Activated CD4-positive, alpha-beta T cell treated with anti-CD3 and anti-CD28 coated beads, Interleukin-2, amount 10 ng/mL, durations not matched to agents 24 days and 14 days (primary cell): ENCODE measurements around the gene SNTB2. TPM values are rescaled to one million over a fixed set of nuclear protein-coding genes. Genes with fewer than 3 reads are reported as not detected.
"Not testable (repeated sequence)": the region's sequence is repeated elsewhere in the genome, so short reads cannot be mapped to it uniquely, and the experiment has no call there.

Source experiments
- DNase-seq: peaks from one replicate; pipeline ENCODE4 v3.0.0; 2022
- H3K27ac Mint-ChIP-seq: one replicate; pipeline ENCODE4 v1.8.0; 2022; ENCODE audit warnings: mild to moderate bottlenecking, mixed read lengths
- H3K27me3 Mint-ChIP-seq: one replicate; pipeline ENCODE4 v1.8.0; 2022; ENCODE audit warnings: mixed read lengths
- H3K36me3 Mint-ChIP-seq: one replicate; pipeline ENCODE4 v1.8.0; 2022; ENCODE audit warnings: low read depth, mild to moderate bottlenecking, mixed read lengths
- H3K4me1 Mint-ChIP-seq: one replicate; pipeline ENCODE4 v1.8.0; 2021; ENCODE audit warnings: mixed read lengths
- H3K4me3 Mint-ChIP-seq: one replicate; pipeline ENCODE4 v1.8.0; 2022; ENCODE audit warnings: mild to moderate bottlenecking, moderate library complexity, mixed read lengths
- H3K9me3 Mint-ChIP-seq: one replicate; pipeline ENCODE4 v1.8.0; 2021; ENCODE audit warnings: mixed read lengths
- intact Hi-C: fragments of 100-400 bp; cut with micrococcal nuclease; formaldehyde crosslinking; loops from one replicate; pipeline ENCODE4 v1.15.1; 2023
- total RNA-seq: library from RNA; stranded (reverse); gene quantifications from 2 replicates; pipeline ENCODE4 v1.2.3, GENCODE V29; 2022

The SNTB2 gene
- total RNA-seq, 1 donor from 2014 or later, result 23.3 TPM

- Mint-ChIP-seq H3K4me1 (peaks cover 3% of the 10 kb centered on the region), H3K4me3 (no peak overlapping the region), H3K27me3 (no peaks in the 10 kb centered on the region), H3K36me3 (peaks cover 18% of the 10 kb centered on the region), H3K27ac (no peak overlapping the region), H3K9me3 (no peaks in the 10 kb centered on the region)
- intact Hi-C loops, result no loop called here
- DNase-seq, result no peak
These were observed 79.5 kb downstream of the SNTB2 start for GRCh38 chr16:69266334-69267063.

DNA sequence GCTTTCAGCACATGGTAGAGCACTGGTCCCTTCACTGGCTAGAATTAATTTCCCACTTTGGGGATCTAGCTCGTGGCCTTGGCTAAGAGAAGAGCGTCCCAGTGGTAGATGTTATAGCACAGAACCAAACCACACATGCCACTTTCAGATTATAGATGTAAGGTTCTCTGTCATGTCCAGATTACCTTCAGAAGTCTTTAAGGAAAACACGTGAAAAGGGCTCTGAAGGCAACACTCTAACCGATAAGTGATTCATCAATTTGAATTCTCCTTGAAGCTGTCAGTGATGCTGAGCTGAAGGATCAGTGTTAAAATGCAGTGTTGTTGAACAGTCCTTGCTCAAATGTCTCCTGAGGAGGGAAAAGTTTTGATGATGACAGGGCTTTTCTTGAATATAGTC is 80.7 kb downstream of the SNTB2 start:
- H3K27me3 Mint-ChIP-seq, result no peaks in the 10 kb centered on the region
- peaks cover 21% of the 10 kb centered on the region for H3K36me3 Mint-ChIP-seq
- H3K27ac Mint-ChIP-seq, result no peak overlapping the region
- H3K4me3 Mint-ChIP-seq, result no peak overlapping the region
- no peaks in the 10 kb centered on the region for H3K9me3 Mint-ChIP-seq
- H3K4me1 Mint-ChIP-seq, result peaks cover 3% of the 10 kb centered on the region
- DNase-seq, result no peak
- intact Hi-C loops, result no loop called here

GRCh38 chr16:69270395-69270794 is 83.4 kb downstream of the SNTB2 start:
- Mint-ChIP-seq H3K9me3 (no peaks in the 10 kb centered on the region), H3K4me3 (no peak overlapping the region), H3K27me3 (no peaks in the 10 kb centered on the region), H3K27ac (no peak overlapping the region), H3K36me3 (peaks cover 22% of the 10 kb centered on the region), H3K4me1 (peaks cover 5% of the 10 kb centered on the region)
- no peak for DNase-seq
- intact Hi-C loops, result no loop called here

DNA sequence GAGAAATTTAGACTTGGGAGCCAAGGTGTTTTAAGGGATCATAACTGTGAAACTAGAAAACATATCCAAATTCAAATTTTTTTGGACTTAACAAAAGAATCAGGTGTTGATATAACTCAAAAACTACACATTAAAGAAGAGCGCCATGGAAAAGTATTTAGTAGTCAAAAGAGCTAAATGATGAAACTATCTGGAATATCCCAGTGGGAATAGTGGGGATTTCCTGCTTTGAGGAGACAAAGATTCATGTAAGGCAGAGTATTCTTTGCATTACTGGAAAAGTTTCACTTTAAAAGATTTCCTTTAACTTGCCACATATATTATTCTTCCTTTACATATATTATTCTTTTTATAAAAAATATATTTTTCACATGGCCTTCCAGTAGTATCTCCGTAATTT is 83.9 kb downstream of the SNTB2 start:
- DNase-seq, result no peak

DNA sequence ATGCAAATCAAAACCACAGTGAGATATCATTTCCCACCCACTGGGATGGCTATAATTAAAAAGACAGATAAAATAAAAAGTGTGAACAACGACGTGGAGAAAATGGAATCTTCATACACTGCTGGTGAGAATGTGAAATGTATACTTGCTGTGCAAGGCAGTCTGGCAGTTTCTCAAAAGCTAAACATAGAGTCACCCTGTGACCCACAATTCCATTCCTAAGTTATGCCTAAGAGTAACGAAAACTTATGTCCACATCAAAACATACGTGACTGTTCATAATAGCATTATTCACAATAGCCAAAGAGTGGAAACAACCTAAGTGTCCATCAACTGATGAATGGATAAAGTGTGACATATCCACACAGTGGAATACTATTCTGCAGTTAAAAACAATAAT is 86.0 kb downstream of the SNTB2 start:
- Mint-ChIP-seq H3K27me3 (no peaks in the 10 kb centered on the region), H3K9me3 (no peaks in the 10 kb centered on the region), H3K27ac (no peak overlapping the region), H3K4me3 (no peak overlapping the region), H3K4me1 (peaks cover 6% of the 10 kb centered on the region), H3K36me3 (peaks cover 21% of the 10 kb centered on the region)
- intact Hi-C loops, result no loop called here
- no peak for DNase-seq

More for the DNA sequence above, 83.9 kb downstream of the SNTB2 start:
- peaks cover 23% of the 10 kb centered on the region for H3K36me3 Mint-ChIP-seq
- H3K27me3 Mint-ChIP-seq, result no peaks in the 10 kb centered on the region
- no peaks in the 10 kb centered on the region for H3K9me3 Mint-ChIP-seq
- H3K27ac Mint-ChIP-seq, result no peak overlapping the region
- H3K4me1 Mint-ChIP-seq, result peaks cover 6% of the 10 kb centered on the region
- no peak overlapping the region for H3K4me3 Mint-ChIP-seq
- intact Hi-C loops, result no loop called here

- intact Hi-C loops, result no loop called here
- Mint-ChIP-seq H3K27ac (peak overlapping the region; percentile 72), H3K36me3 (peaks cover 23% of the 10 kb centered on the region), H3K4me3 (no peak overlapping the region), H3K9me3 (no peaks in the 10 kb centered on the region), H3K27me3 (no peaks in the 10 kb centered on the region), H3K4me1 (peaks cover 6% of the 10 kb centered on the region)
- no peak for DNase-seq
These were observed 87.8 kb downstream of the SNTB2 start for GRCh38 chr16:69274699-69275235.

DNA sequence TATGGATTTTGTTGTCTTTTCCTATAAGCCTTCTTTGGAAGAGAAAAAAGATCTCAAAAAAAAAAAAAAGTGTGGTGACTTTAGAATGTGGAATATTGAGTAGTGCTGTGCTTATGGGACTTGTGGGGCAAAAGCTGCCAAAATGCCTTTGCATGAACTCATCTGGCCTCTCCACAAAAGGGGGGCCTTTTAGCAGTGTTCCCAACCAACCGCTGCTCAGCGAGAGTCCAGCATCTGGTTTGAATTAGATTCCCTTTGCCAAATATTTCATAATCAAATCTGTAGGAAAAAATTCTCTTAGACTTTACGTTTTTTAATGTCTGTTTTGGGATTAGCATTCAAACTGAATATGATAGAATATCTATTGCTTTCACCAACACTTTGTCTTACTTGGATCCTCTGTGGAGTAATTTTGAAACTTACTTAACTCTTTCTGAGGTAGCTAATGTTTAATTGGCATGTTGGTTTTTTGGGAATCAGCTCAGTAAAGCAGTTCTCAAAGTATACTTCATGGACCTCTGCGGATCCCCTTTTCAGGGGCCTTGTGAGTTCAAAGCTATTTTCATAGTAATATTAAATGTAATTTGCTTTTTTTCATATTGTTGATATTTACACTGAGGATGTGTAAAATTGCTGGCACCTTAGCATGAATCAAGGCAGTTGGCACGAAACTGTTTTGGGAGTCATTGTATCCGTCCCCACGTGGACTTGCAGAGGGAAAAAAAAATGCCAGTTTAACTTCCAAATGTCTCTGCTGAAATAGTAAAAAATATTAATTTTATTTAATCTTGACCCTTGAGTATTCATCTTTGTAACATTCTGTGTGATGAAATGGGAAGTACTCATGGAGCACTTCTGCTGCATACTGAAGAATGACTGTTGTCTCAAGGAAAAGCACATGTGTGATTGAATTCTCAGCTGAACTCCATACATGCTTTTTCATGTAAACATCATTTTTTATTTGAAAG is 89.5 kb downstream of the SNTB2 start:
- Mint-ChIP-seq H3K9me3 (no peaks in the 10 kb centered on the region), H3K27ac (no peak overlapping the region), H3K27me3 (no peaks in the 10 kb centered on the region), H3K4me1 (peaks cover 2% of the 10 kb centered on the region), H3K4me3 (no peak overlapping the region), H3K36me3 (peaks cover 14% of the 10 kb centered on the region)
- intact Hi-C loops, result no loop called here
- DNase-seq, result no peak

- H3K36me3 Mint-ChIP-seq, result peaks cover 12% of the 10 kb centered on the region
- peaks cover 2% of the 10 kb centered on the region for H3K4me1 Mint-ChIP-seq
- no peak overlapping the region for H3K27ac Mint-ChIP-seq
- no peaks in the 10 kb centered on the region for H3K9me3 Mint-ChIP-seq
- DNase-seq, result no peak
- no peak overlapping the region for H3K4me3 Mint-ChIP-seq
- H3K27me3 Mint-ChIP-seq, result no peaks in the 10 kb centered on the region
- intact Hi-C loops, result no loop called here
These were observed 90.4 kb downstream of the SNTB2 start for GRCh38 chr16:69277413-69277812.

DNA sequence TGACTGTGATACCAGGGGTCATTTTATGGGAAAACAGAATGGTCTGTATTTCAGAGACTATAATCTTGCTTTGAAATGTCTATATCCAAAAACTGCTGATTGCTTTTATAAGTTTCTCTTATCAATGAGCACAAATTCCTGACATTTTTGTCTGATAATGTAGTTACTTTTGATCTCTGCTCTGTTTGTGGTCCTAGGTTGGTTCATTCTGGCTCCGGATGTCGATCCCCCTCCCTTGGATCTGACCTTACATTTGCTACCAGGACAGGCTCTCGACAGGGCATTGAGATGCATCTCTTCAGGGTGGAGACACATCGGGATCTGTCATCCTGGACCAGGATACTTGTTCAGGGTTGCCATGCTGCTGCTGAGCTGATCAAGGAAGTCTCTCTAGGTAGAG is 96.9 kb downstream of the SNTB2 start:
- H3K9me3 Mint-ChIP-seq, result no peaks in the 10 kb centered on the region
- H3K36me3 Mint-ChIP-seq, result peaks cover 3% of the 10 kb centered on the region
- H3K4me3 Mint-ChIP-seq, result no peak overlapping the region
- H3K27me3 Mint-ChIP-seq, result no peaks in the 10 kb centered on the region
- no peak overlapping the region for H3K27ac Mint-ChIP-seq
- H3K4me1 Mint-ChIP-seq, result no peaks in the 10 kb centered on the region
- intact Hi-C loops, result no loop called here
- DNase-seq, result no peak

GRCh38 chr16:69285240-69285639 is 98.3 kb downstream of the SNTB2 start:
- Mint-ChIP-seq H3K4me3 (no peak overlapping the region), H3K27me3 (no peaks in the 10 kb centered on the region), H3K9me3 (no peaks in the 10 kb centered on the region), H3K36me3 (peaks cover 5% of the 10 kb centered on the region), H3K27ac (no peak overlapping the region), H3K4me1 (no peaks in the 10 kb centered on the region)
- intact Hi-C loops, result no loop called here
- no peak for DNase-seq

DNA sequence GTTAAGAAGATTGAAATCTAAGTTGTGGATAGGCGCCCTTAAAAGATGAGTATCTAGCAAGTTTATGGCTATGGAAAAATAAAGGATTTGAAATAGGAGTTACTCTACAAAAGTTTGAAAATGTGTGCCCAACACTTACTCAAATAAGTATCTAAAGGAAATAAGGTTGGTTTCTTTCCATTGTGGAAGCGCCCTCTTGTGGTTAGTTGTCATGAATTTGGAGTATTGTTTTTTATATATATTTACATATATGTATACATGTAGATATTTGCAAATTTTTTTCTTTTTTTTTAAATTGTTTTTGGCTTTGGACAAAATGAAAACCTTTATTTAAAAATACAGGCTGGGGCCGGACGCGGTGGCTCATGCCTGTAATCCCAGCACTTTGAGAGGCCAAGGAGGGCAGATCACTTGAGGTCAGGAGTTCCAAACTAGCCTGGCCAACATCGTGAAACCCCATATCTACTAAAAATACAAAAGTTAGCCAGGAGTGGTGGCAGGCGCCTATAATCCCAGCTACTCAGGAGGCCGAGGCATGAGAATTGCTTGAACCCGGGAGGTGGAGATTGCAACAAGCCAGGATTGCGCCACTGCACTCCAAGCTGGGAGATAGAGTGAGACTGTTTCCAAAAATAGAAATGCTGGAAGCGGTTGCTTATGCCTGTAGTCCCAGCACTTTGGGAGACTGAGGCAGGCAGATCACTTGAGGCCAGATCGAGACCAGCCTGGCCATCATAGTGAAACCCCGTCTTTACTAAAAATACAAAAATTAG is 100.2 kb downstream of the SNTB2 start:
- no peaks in the 10 kb centered on the region for H3K27me3 Mint-ChIP-seq
- peak; percentile 84 for DNase-seq
- peaks cover 5% of the 10 kb centered on the region for H3K36me3 Mint-ChIP-seq
- H3K27ac Mint-ChIP-seq, result no peak overlapping the region
- H3K9me3 Mint-ChIP-seq, result no peaks in the 10 kb centered on the region
- no peaks in the 10 kb centered on the region for H3K4me1 Mint-ChIP-seq
- H3K4me3 Mint-ChIP-seq, result no peak overlapping the region
- intact Hi-C loops, result loop anchor here (1.0 to 2.0 kb wide), 3 partner anchors 121 to 440 kb away; no protein-coding TSS in a partner anchor

- H3K4me1 Mint-ChIP-seq, H3K27ac Mint-ChIP-seq, intact Hi-C loops, H3K9me3 Mint-ChIP-seq, H3K4me3 Mint-ChIP-seq, DNase-seq, H3K27me3 Mint-ChIP-seq, H3K36me3 Mint-ChIP-seq: not testable (repeated sequence)
These were observed 104.7 kb downstream of the SNTB2 start for GRCh38 chr16:69291657-69292056.

DNA sequence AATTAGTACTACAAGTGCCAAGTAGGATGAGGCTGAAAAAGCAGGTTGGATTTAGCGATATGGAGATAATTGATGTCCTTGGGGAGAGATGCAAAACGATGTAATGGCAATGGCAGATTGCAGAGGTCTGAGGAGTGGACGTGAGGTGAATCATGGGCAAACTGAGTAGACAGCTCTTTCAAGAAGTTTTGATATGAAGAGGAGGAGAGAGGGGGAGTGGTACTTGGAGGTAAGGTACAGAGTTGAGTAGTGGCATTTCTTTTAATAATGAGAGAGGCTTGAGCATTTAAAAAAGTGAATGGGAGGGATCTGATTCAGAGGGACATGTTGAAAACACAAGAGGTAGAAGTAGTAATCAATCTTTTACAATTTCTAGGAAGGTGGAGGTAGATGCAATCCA is 106.4 kb downstream of the SNTB2 start:
- no peaks in the 10 kb centered on the region for H3K4me1 Mint-ChIP-seq

More for the DNA sequence above, 106.4 kb downstream of the SNTB2 start:
- Mint-ChIP-seq H3K27ac (no peak overlapping the region), H3K4me3 (no peak overlapping the region), H3K36me3 (peaks cover 4% of the 10 kb centered on the region), H3K27me3 (no peaks in the 10 kb centered on the region), H3K9me3 (no peaks in the 10 kb centered on the region)
- intact Hi-C loops, result no loop called here
- DNase-seq, result no peak
